ENCODE results near the gene MUSK. TPM values are rescaled to one million over a fixed set of nuclear protein-coding genes. Genes with fewer than 3 reads are reported as not detected.

MUSK gene
- not detected in 2 replicates for total RNA-seq

GRCh38 chr9:110668570-110669167 lies at the start of gene MUSK:
Gene MUSK, plus strand, starts transcription at chr9:110668791. Its CDS starts 114 bp downstream, at chr9:110668905.

Other genes with a start within 250 kb of the MUSK start
- 0.19 and 0.21 TPM in 2 replicates for gene SVEP1, start 89.0 kb upstream of the MUSK start, total RNA-seq